GM21717 (cell line): Measurements from ENCODE around the gene GATAD2B.
"Not testable (repeated sequence)": the region's sequence is repeated elsewhere in the genome, so short reads cannot be mapped to it uniquely, and the experiment has no call there.

Experiments used
- ATAC-seq: cut with Tn5 transposase; IDR thresholded peaks from one replicate; pipeline ENCODE4 v1.9.1; 2021; ENCODE audit warnings: mild to moderate bottlenecking, moderate library complexity; ENCODE audit not compliant: unreplicated experiment

GATAD2B gene

DNA sequence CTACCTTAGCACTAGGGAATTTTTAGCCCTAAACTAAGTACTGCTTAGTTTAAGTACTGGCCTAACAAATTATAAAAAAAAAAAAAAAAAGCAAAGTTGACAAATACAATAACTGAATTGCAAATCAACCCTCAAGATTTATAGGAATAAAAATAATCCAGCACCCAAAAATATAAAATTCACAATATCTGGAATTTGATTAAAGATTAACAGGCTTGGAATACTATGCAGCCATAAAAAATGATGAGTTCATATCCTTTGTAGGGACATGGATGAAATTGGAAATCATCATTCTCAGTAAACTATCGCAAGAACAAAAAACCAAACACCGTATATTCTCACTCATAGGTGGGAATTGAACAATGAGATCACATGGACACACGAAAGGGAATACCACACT is 78.4 kb downstream of the GATAD2B start:
- ATAC-seq = not testable (repeated sequence)

DNA sequence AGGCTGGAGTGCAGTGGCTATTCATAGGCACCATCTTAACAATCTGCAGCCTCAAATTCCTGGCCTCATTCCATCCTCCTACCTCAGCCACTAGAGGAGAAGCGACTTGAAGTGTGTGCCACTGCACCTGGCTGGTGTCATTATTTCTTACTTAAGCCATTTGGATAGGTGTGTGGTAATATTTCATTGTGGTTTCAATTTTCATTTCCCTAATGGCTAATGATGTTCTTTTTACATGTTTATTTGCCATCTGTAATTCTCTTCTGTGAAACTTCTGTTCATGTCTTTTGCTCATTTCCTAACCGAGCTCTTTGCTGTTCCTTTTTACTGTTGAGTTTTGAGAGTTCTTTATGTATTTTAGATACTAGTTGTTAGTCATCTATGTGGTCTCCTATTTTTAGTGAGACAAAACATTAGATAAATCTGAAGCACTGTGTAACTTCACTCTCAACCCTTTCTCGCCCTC is 80.7 kb downstream of the GATAD2B start:
- peak; percentile 71 for ATAC-seq

DNA sequence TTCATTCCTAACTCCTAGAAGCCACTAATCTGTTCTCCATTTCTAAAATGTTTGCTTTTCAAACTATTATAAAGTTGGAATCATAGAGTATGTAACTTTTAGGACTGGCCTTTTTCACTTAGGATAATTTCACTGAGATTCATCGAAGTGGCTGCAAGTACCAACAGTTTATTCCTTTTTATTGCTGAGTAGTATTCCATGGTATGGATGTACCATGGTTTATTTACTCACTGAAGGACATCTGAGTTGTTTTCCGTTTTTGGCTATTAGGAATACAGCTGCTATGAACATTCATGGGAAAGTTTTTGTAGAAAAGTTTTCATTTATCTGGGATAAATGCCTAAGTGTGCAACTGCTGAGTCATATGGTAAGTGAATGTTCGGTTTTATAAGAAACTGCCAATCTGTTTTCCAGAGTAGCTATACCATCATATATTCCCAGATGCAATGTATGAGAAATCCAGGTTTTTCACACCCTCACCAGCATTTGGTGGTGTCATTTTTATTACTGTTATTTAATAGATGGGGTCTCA is 81.2 kb downstream of the GATAD2B start:
- ATAC-seq = no peak

DNA sequence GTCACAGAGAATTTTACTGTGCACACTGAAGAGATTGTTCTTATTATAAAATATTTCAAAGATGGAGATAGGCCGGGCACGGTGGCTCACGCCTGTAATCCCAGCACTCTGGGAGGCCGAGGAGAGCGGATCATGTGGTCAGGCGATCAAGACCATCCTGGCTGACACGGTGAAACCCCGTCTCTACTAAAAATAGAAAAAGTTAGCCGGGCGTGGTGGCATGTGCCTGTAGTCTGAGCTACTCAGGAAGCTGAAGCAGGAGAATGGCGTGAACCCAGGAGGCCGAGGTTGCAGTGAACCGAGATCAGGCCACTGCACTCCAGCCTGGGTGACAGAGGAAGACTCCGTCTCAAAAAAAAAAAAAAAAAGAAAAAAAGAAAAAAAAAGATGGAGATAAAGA is 82.0 kb downstream of the GATAD2B start:
- not testable (repeated sequence) for ATAC-seq

DNA sequence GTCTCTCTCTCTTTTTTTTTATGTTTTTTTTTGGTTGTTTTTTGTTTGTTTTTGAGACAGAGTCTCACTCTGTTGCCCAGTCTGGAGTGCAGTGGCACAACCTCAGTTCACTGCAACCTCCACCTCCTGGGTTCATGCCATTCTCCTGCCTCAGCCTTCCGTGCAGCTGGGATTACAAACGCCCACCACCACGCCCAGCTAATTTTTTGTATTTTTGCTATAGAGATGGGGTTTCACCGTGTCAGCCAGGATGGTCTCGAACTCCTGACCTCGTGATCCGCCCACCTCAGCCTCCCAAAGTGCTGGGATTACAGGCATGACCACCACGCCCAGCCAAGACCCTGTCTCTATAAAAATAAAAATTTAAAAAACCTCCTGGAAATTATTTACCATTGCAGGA is 88.8 kb downstream of the GATAD2B start:
- ATAC-seq = not testable (repeated sequence)

DNA sequence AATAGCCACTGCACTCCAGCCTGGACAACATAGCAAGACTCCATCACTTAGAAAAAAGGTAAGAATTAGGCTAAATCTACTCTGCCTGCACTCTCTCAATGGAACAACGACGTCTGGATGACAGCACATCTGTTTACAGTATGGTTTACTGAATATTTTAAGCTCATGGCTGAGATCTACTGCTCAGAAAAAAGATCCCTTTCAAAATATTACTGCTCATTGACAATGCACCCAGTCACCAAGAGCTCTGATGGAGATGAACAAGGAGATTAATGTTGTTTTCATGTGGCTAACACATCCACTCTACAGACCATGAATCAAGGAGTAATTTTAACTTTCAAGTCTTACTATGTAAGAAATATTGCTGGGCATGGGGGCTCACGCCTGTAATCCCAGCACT is 89.6 kb downstream of the GATAD2B start:
- no peak for ATAC-seq

DNA sequence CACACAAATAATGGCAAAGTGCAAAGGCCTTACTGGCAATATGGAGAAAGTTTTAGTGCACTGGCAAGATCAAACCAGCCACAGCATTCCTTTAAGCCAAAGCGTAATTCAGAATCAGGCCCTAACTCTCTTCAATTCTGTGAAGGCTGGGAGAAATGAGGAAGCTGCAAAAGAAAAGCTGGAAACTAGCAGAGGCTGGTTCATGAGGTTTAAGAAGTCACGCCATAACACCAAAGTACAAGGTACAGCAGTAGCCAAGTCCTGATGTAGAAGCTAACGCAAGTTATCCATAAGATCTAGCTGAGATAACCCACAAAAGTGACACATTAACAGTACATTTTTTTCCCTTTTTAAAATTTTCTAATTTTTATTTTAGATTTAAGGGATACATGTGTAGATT is 90.5 kb downstream of the GATAD2B start:
- ATAC-seq = no peak

DNA sequence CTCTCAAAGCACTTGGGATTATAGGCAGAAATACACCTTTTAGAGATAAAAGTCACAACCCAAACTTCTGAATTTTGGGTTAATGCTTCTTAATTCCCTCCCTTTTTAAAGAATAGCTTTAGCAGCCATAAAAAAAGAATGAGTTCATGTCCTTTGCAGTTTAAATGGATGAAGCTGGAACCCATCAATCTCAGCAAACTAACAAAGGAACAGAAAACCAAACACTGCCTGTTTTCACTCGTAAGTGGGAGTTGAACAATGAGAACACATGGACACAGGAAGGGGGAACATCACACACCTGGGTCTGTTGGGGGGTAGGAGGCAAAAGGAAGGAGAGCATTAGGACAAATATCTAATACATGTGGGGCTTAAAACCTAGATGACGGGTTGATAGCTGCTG is 91.7 kb downstream of the GATAD2B start:
- no peak for ATAC-seq

DNA sequence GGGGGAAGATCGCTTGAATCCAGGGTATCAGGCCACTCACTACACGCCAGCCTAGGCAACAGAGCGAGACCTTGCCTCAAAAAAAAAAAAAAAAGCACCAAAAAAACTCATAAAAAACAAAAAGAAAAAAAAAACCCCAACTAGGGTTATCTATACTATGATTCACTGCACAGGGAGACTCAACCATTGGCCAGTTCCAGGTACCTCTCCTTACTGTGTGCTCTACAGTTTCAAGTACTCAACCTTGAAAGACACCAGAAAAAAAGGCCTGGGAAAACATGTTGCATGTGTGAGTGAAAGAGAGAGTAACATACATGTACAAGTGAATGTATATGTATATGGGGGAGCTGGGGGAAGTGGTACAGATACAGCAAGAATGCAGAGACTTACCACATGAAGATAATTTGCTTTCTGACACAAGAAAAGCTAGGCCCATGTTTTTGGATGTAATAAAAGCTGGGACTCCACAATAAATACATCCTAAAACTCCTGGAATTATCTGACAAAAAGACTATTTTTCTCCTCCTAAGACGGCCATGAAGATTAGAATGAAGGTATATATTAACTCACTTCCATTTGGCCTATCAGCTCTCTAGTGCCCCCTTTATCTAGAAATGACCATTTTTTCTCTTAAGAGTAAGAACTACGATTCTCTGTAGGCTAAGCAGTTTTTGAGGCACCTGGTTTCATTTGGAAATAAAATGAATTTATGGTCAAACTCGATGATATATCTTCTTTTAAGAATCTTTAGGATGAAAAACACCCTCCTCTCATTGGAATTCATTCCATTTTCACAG is 95.4 kb downstream of the GATAD2B start:
- no peak for ATAC-seq

DNA sequence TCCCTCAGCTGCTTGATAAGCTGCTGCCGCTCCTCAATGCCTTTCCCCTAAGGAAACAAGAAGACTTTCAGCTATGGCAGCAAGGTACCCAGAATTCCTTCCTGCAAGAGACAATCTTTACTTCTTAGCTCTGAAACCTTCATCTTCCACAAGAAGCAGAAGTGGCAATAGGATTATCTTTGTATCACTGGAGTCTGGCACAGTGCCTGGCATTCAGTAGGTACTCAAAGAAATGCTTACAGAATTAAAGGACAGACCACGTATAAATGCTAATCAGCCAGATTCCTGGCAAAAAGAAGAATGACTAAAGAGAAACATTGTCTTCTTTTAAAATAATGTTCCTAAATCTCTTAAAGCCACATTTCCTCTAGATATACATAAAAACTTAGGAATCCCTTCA is 103.9 kb downstream of the GATAD2B start:
- no peak for ATAC-seq

DNA sequence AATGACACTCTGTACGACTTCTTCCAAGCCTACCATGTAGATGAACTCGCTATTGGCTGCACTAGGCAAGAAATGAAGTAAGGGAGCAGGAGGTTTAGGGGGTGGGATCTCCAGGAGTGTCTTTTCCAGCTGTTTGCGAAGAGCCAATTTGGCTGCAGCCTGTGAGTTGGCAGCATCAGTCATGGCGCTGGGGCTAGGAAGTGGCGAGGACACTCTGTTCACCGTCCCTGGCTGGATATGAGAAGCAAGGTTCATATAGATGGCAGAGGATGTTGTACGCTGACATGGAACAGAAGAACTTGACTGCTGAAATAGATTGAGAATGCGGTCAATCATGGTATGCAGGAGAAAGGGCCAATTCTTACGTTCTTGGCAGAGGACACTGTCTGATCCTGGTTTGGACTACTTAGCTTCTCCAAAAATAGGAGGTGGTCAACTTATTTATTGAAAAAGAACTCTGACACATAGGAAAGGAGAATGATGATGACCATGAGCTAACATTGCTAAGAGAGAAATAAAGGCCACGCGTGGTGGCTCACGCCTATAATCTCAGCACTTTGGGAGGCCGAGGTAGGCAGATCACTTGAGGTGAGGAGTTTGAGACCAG is 106.4 kb downstream of the GATAD2B start:
- ATAC-seq = no peak

DNA sequence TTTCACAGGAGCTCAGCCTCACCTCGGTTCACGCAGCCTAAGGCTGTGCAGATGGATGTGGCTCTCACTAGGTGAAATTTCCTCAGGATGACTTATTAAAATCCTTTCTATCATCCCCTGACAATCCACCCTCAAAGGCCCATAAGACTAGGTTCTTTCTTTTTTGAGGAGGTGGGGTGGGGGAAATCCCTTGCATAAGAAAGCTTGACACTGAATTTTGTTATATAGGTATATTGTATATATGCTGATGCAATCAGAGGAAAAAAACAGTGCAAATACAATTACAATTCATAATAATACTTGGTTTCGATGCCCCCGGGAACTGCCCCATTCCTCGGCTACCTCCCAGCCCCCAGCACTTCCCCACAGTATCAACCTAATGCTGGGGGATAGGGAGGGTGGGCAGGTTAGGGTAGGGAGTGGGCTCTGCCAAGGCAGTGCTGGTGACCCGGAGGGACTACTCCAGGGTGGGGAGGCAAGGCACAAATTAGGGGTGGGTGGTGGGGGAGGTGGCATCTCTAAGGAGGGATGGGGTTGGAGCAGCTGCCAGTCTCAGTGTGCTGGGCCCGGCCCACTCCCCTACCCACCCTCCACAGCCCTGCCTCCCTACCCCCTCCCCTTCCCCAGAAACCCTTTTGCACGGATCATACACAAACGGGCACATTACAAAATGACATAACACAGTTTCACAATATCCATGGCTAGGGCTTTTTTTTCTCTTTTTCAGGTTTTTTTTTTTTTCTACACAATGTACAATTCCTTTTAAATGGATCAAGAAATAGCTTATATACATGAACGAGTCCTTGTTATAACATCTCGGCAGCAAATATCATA is 116.7 kb downstream of the GATAD2B start:
- ATAC-seq = no peak

DNA sequence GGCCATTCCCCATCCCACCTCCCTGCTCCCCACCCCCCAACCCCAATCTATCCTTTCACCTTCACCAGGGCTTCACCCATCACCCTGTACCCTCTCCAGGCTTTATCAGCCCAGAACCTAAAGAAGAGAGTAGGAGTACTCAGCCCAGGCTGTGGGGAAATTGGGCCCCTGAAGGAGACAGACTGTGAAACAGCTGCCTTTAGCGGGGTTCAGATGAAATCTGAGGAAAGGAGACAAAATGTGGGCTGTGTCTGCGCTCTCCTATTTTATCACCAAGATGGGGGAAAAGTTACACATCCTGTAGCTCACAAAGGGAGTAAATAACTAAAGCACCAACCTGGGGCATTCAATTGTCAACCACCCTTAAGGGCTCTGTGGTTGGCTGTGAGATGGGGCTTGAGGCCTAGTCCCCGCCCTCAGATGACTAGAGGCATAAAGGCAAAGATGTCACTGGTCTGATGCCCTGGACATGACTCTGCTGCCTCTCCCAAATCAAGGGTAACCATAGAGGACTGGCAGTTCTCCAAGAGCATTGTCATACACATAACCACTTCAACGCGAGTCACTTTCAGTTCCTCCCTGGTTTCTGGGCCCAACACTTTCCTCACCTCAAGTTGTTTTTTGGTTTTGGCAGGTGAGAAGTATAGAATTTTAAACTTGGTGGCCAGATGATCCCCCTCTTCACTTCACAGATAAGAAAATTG is 117.6 kb downstream of the GATAD2B start:
- peak; percentile 75 for ATAC-seq

DNA sequence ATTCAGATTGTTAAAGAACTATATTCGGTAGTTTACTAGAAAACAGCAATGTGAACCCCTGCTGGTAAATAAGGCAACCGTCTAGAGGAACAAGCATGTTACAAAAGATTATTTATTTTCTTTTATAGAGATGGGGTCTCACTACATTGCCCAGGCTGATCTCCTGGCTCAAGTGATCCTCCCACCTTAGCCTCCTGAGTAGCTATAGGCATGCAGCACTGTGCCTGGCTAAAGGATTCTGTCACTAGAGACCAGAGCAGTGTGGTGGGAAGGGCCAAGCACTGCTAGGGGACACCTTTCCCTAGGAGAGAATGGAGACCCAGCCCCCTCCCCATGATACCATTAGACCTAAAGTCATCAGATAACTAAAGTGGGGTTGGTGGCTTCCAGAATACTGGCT is 118.7 kb downstream of the GATAD2B start:
- ATAC-seq = no peak

DNA sequence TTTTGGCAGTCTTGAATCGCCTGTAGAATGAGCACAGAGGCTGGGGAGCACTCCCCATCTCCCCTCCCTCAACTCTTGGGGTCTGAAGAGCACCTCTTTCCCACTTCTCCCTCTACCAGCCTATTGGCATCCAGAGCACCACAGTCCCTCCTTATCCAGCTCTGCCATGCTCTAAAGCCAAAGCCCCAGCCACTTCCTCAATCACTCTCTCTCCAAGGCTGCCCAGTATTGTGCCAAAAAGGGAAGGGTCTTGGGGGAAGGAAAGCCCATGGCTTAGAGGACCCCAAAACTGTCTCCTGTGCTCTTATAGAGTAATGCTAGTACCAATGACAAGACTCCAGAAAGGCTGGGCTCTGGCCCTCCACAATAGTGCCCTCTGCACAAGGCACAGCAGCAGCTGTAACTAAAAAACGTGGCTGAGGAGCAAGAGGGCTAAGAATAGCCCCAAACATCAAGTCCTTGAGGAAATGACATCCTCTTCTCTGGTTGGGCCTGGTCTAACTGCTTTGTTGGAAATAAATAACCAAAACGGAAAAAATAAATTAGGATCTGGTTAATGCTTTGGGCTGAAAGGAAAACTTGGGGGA is 119.2 kb downstream of the GATAD2B start:
- ATAC-seq = no peak

DNA sequence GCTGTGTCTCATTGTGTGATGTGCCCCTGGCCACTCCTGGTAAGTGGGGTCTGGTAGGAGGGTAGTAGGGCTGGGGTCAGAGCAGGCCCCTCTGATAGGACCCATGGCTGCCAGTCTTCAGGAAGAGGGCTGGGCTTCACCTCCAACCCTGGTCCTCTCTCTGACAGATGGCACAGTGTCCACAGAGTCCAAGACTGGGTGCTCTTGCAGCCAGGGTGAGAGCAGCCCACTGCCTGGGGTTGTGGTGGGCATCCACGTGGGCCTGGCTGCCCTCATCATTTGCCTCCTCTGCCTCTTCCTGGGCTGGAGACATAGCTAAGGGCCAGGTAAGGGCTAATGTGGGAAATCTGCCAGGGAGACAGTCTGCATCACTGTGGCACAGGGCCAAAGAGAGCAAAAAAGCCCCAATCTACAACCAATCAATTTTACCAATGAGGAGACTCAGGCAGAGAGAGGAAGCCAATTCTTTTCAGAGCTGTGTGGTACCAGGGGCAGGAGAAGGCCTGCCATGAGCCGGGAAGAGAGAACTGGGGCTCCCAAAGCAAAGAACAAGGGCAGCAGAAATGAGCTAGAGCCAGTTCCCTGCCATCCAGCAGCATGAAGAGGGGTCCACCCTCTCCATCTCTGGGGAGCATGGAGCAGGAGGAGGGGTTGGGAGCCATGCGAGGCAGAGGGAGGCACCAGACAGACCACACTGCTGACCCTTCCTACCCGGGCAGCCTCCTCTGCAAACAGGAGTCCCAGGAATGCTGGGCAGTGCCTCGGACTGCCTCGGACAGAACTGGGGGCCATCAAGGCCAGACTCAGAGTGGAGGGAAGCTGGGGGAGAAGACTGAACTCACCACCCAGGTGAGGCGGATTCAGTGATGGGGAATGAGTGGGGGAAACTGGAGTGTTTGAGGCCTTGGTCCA is 120.7 kb downstream of the GATAD2B start:
- no peak for ATAC-seq

DNA sequence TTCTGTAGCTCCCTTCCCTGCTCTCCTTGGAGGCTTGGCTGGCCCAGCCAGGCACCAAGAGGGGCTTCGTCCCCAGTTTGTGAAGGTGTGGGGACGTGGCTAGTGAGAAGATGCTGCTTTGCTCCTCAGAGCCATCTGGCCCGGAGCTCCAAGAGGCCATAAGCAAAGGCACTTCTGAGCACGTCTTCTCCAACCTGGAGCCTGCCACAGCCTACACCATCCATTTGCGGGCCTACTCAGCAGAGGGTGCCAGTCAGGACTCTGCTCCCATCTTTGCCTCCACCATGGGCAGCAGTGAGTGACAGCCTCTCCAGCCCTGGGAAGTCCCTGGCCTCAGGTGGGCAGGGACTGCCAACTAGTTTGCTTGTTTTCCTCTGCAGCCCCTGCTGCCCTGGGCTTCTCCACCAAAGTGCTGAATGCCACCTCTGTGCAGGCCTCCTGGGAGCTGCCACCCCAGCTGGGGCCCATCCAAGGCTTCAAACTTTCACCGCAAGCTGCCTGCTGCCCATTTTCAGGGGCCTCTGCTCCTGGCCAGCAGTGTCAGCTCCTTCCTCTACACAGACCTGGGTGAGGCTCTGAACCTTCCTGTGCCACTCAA is 121.6 kb downstream of the GATAD2B start:
- no peak for ATAC-seq

DNA sequence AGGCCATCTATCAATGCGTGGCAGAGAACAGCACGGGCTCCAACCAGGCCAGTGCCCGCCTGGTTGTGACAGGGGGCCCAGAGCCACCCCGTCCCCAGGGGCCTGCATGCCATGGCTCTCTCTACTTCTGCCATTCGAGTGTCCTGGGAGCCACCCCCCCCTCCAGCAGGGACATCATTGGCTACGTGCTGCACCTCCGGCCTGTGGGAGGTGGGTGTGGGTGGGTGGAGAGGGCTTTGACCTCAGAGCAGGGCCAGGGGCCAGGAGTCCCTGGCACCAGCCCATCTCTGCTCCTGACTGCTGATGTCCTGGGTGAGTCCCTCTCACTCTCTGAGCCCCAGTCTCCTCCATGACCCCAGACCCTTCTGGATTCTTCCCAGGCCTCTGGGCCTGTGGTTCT is 122.3 kb downstream of the GATAD2B start:
- ATAC-seq = no peak
